B cell (primary cell): ENCODE results near the gene DACH2. TPM values are rescaled to one million over a fixed set of nuclear protein-coding genes. Genes with fewer than 3 reads are reported as not detected.

Source experiments
- ATAC-seq: fragments of 200-7000 bp; cut with Tn5 transposase; one replicate; pipeline ENCODE4 v1.10.0; 2021; ENCODE audit warnings: low read depth, mild to moderate bottlenecking, moderate number of reproducible peaks, moderate library complexity
- CTCF ChIA-PET: fragments of 350-600 bp; sonication (Branson Sonifier 250); formaldehyde crosslinking; loops from one replicate; lab custom pipeline; 2021; ENCODE audit warnings: antibody characterized with exemption, inconsistent platforms; lab: Charles Lee
- POLR2A ChIA-PET: fragments of 350-600 bp; sonication (Branson Sonifier 250); formaldehyde crosslinking; loops from one replicate; lab custom pipeline; 2021; ENCODE audit warnings: antibody characterized with exemption; lab: Charles Lee
- DNase-seq: peaks from one replicate; pipeline ENCODE4 v3.0.0; 2013
- H2AFZ ChIP-seq: 2 replicates; pipeline ENCODE4 v1.6.1; 2012; ENCODE audit warnings: mild to moderate bottlenecking, low read depth, low read length; ENCODE audit not compliant: insufficient read depth, poor library complexity, severe bottlenecking
- H3K27ac ChIP-seq, 2 donors: 1 replicate in 1 of 2; 2 replicates in 1 of 2; pipeline ENCODE4 v1.5.1; 2012 to 2013; ENCODE audit warnings: low read length in 2 of 2, mild to moderate bottlenecking in 2 of 2, moderate library complexity in 1 of 2
- H3K27me3 ChIP-seq, 4 experiments: fragments of 200-600 bp in 1 of 4; sonication (generic) in 1 of 4; replicated peaks in 1 of 4; 1 replicate in 2 of 4; 2 replicates in 2 of 4; pipeline versions ENCODE4 v1.6.1 to v1.7.0; 2013 to 2016; ENCODE audit warnings: low read length in 3 of 4, mild to moderate bottlenecking in 2 of 4, mixed read lengths in 1 of 4, moderate library complexity in 1 of 4; ENCODE audit not compliant: insufficient read depth in 4 of 4, control insufficient read depth in 3 of 4; ENCODE audit errors: control extremely low read depth in 1 of 4
- H3K36me3 ChIP-seq, 2 experiments: replicated peaks in 1 of 2; 1 replicate in 1 of 2; 2 replicates in 1 of 2; pipeline versions ENCODE4 v1.6.1 to v1.7.1; 2013; ENCODE audit warnings: low read length in 1 of 2; ENCODE audit not compliant: insufficient read depth in 2 of 2, control insufficient read depth in 1 of 2; ENCODE audit errors: control extremely low read depth in 1 of 2, extremely low read depth in 1 of 2
- H3K4me1 ChIP-seq, 2 donors: fragments of 200-600 bp in 1 of 2; sonication (generic) in 1 of 2; 1 replicate in 1 of 2; 2 replicates in 1 of 2; pipeline versions ENCODE4 v1.5.1 to v1.6.1; 2013 to 2017; ENCODE audit warnings: low read length in 2 of 2; ENCODE audit not compliant: control insufficient read depth in 2 of 2, insufficient read depth in 2 of 2
- H3K4me2 ChIP-seq: replicated peaks from 2 replicates; pipeline ENCODE3; 2012; ENCODE audit warnings: mild to moderate bottlenecking, low read depth, low read length; ENCODE audit not compliant: poor library complexity, severe bottlenecking
- H3K4me3 ChIP-seq, 5 experiments: fragments of 200-600 bp in 1 of 5; sonication (generic) in 1 of 5; 1 replicate in 3 of 5; 2 replicates in 2 of 5; pipeline versions ENCODE4 v1.5.1 to v1.7.0; 2011 to 2016; ENCODE audit warnings: low read length in 4 of 5, mild to moderate bottlenecking in 4 of 5, low read depth in 2 of 5, control low read depth in 1 of 5, moderate library complexity in 1 of 5; ENCODE audit not compliant: insufficient read depth in 1 of 5; ENCODE audit errors: control extremely low read depth in 1 of 5, extremely low read depth in 1 of 5
- H3K79me2 ChIP-seq: fragments of 200-600 bp; sonication (generic); one replicate; pipeline ENCODE4 v1.6.0; 2016; ENCODE audit warnings: low read length; ENCODE audit not compliant: control insufficient read depth, insufficient read depth
- H3K9ac ChIP-seq: fragments of 200-600 bp; sonication (generic); 2 replicates; pipeline ENCODE4 v1.6.1; 2017; ENCODE audit warnings: mild to moderate bottlenecking, low read length, moderate library complexity
- H3K9me3 ChIP-seq, 3 donors: one replicate each; pipeline versions ENCODE4 v1.6.1 to v1.7.1; 2013; ENCODE audit warnings: low read length in 2 of 3; ENCODE audit not compliant: control insufficient read depth in 2 of 3, insufficient read depth in 1 of 3; ENCODE audit errors: control extremely low read depth in 1 of 3
- H4K20me1 ChIP-seq: 2 replicates; pipeline ENCODE4 v1.6.0; 2012; ENCODE audit warnings: mild to moderate bottlenecking, low read length; ENCODE audit not compliant: insufficient read depth, control insufficient read depth, poor library complexity, severe bottlenecking
- H3K27ac Mint-ChIP-seq: one replicate; pipeline ENCODE4 v1.8.0; 2021; ENCODE audit warnings: mixed read lengths
- H3K27me3 Mint-ChIP-seq: one replicate; pipeline ENCODE4 v1.8.0; 2021; ENCODE audit warnings: mixed read lengths
- H3K4me1 Mint-ChIP-seq: one replicate; pipeline ENCODE4 v1.8.0; 2021; ENCODE audit warnings: mixed read lengths
- H3K4me3 Mint-ChIP-seq: one replicate; pipeline ENCODE4 v1.8.0; 2021; ENCODE audit warnings: mixed read lengths
- H3K9me3 Mint-ChIP-seq: one replicate; pipeline ENCODE4 v1.8.0; 2022; ENCODE audit warnings: mixed read lengths; ENCODE audit not compliant: insufficient read depth
- EZH2 ChIP-seq: IDR thresholded peaks from 2 replicates; pipeline ENCODE4 v1.6.1; 2012; ENCODE audit warnings: borderline replicate concordance, low read depth, mild to moderate bottlenecking, moderate library complexity, low read length; ENCODE audit not compliant: insufficient read depth, poor library complexity, severe bottlenecking
- WGBS: methylation state at CpG from one replicate; pipeline ENCODE4 v1.1.5; 2013; ENCODE audit warnings: missing lambda C conversion rate; ENCODE audit not compliant: insufficient coverage; 5-methylcytosine and 5-hydroxymethylcytosine counted together
- intact Hi-C: fragments of 100-400 bp; cut with micrococcal nuclease; formaldehyde crosslinking; loops from one replicate; pipeline ENCODE4 v1.10.0; 2022
- polyA plus RNA-seq: library from polyadenylated mRNA; depleted of rRNA; stranded (reverse); fragments of >200 nt; gene quantifications from 2 replicates; pipeline ENCODE4 v1.2.3, GENCODE V29; 2012
- total RNA-seq, 2 donors: library from RNA; stranded (reverse); fragments of 120-200 nt in 1 of 2; gene quantifications; 1 replicate in 1 of 2; 2 replicates in 1 of 2; pipeline versions ENCODE4 v1.2.3 to v1.2.4, GENCODE V29; 2013 to 2022
- TF ChIP-seq, protein P1 (sequence below): fragments of 200-600 bp; IDR thresholded peaks from one replicate; pipeline ENCODE4 v1.8.0; 2022; ENCODE audit warnings: antibody characterized with exemption, mild to moderate bottlenecking

Gene DACH2
- total and polyA plus RNA-seq, 2 donors (not counting 1 experiment from before 2014, with no cell fraction given): 0.07 TPM; not detected in 1

DNA sequence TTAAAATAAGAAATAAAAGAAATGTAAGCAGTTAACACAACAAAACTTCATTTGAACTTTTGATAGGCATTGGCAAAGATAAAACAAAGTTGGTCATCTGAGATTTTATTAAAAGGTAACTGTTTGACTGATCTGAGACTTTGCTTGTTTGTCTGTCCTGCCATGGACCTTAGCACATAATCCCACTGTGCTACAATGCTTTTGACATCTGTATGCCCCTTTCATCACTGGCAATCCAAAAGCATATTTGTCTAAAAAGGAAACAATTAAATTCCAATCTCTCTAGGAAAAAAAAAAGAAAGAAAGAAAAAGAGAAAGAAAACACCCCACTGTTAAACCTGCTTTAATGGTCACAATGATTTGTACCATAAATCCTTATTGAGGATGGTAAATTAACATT lies 231.0 kb downstream of the DACH2 start:
- intact Hi-C loops: no loop called here
- no peak overlapping the region for H3K27ac ChIP-seq
- H3K4me3 Mint-ChIP-seq: no peak overlapping the region

DNA sequence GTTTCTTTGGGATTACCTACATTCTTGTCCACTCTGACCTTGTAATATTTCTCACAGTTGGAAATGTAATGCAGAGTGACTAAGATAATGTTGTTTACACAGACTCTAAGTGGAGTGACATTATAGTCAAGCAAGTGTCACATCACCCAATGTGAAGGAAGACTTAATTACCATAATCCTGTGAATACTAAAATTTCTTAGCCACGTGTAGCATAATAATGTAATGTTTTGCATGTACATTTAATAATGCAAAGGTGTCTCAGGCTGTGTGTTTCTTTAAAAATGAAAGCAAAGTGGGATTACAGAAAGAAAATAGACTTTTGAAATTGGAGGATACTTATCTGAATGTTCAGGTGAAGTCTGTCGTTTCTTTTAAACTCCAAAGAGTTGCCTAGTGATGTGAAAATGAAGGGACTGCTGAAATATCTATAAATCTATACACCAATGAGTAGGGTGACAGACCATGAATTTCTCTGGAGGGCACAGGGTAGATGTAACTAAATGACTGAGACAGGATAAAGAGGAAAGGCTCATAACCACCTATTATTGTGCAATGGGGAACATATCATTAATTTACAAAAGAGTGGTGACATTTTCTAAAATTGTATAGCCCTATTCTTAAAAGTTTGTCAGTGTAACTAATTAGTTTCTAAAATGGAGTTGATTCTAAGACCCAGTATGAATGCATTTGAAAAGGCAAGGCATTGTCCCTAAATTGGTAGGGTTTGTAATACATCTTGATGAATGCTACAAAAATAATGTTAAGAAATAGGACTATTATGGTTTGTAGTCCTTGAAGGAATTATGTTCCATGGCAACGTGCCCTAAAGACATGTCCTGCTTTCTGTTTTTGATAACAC lies 235.7 kb downstream of the DACH2 start:
- TF ChIP-seq, protein P1, sequence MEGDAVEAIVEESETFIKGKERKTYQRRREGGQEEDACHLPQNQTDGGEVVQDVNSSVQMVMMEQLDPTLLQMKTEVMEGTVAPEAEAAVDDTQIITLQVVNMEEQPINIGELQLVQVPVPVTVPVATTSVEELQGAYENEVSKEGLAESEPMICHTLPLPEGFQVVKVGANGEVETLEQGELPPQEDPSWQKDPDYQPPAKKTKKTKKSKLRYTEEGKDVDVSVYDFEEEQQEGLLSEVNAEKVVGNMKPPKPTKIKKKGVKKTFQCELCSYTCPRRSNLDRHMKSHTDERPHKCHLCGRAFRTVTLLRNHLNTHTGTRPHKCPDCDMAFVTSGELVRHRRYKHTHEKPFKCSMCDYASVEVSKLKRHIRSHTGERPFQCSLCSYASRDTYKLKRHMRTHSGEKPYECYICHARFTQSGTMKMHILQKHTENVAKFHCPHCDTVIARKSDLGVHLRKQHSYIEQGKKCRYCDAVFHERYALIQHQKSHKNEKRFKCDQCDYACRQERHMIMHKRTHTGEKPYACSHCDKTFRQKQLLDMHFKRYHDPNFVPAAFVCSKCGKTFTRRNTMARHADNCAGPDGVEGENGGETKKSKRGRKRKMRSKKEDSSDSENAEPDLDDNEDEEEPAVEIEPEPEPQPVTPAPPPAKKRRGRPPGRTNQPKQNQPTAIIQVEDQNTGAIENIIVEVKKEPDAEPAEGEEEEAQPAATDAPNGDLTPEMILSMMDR: no peak
- no peak for TF ChIP-seq EZH2
- H3K27ac ChIP-seq: no peak overlapping the region
- H4K20me1 ChIP-seq: no peaks in the 10 kb centered on the region
- ChIA-PET CTCF (no interaction called here), POLR2A (no interaction called here)
- H2AFZ ChIP-seq: no peak overlapping the region
- intact Hi-C loops: no loop called here
- H3K9me3 ChIP-seq: no peaks in the 10 kb centered on the region
- Mint-ChIP-seq H3K9me3 (no peaks in the 10 kb centered on the region), H3K4me1 (no peaks in the 10 kb centered on the region), H3K4me3 (no peak overlapping the region), H3K27me3 (no peaks in the 10 kb centered on the region), H3K27ac (no peak overlapping the region)
- no peaks in the 10 kb centered on the region for H3K27me3 ChIP-seq
- no peaks in the 10 kb centered on the region for H3K36me3 ChIP-seq
- H3K9ac ChIP-seq: no peak overlapping the region
- H3K79me2 ChIP-seq: no peaks in the 10 kb centered on the region
- no peak for ATAC-seq
- no peak for DNase-seq
- H3K4me1 ChIP-seq: no peaks in the 10 kb centered on the region
- no peak overlapping the region for H3K4me3 ChIP-seq
- H3K4me2 ChIP-seq: no peak overlapping the region
- WGBS: no CpG with 5 or more reads among the region's 3 CpGs

More for the DNA sequence above, 231.0 kb downstream of the DACH2 start:
- CTCF ChIA-PET: no interaction called here
- H3K9ac ChIP-seq: no peak overlapping the region
- H4K20me1 ChIP-seq: no peaks in the 10 kb centered on the region
- no peak overlapping the region for H2AFZ ChIP-seq
- no peak overlapping the region for H3K4me3 ChIP-seq
- Mint-ChIP-seq H3K4me1 (no peaks in the 10 kb centered on the region), H3K27ac (no peak overlapping the region), H3K9me3 (no peaks in the 10 kb centered on the region), H3K27me3 (no peaks in the 10 kb centered on the region)
- no peak for DNase-seq
- no peak for ATAC-seq
- POLR2A ChIA-PET: no interaction called here
- H3K36me3 ChIP-seq: no peaks in the 10 kb centered on the region
- H3K79me2 ChIP-seq: no peaks in the 10 kb centered on the region
- no peak overlapping the region for H3K4me2 ChIP-seq
- H3K9me3 ChIP-seq: no peaks in the 10 kb centered on the region
- H3K27me3 ChIP-seq: no peaks in the 10 kb centered on the region
- no peaks in the 10 kb centered on the region for H3K4me1 ChIP-seq
- TF ChIP-seq, protein P1: no peak
- TF ChIP-seq EZH2: no peak
